Stimulated activated CD4-positive, alpha-beta T cell treated with anti-CD3 and anti-CD28 coated beads, Interleukin-15, amount 100 ng/mL, for 48 hours (primary cell): ENCODE results near the gene KRTAP4-8.
"Not testable (repeated sequence)": the region's sequence is repeated elsewhere in the genome, so short reads cannot be mapped to it uniquely, and the experiment has no call there.

Experiments
- DNase-seq, 2 donors: peaks; one replicate each; pipeline ENCODE4 v3.0.0-alpha.2; 2020; ENCODE audit warnings: low read depth in 2 of 2

KRTAP4-8 gene

DNA sequence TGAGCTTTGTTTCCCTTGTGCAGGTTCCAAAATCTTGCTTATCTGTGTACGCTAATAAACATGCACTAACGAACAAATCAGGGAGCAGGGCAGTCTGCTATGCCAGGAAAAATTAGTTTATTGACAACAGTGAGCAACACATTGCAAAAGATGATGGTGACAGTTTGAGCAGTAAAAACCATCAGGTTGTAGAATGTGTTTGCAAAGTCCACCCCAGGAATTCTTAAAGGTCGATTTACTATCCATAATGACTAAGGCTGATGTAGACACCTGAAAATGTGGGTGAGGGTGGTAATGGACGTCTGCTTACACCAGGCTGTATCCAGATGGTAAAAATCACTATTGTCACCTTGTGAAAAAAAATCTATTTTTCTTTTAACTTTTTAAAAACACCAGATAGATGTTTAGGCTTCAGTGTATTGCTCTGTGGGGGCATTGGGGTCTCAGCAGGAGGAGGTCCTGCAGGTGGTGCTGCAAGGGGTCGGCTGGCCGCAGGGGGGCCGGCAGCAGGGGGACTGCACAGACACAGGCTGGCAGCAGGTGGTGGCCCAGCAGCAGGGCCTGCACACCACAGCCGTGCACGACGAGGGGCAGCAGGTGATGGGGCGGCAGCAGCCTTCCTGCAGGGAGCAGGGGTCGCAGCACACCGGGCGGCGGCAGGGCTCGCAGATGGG is 32.8 kb downstream of the KRTAP4-8 start:
- not testable (repeated sequence) for DNase-seq

DNA sequence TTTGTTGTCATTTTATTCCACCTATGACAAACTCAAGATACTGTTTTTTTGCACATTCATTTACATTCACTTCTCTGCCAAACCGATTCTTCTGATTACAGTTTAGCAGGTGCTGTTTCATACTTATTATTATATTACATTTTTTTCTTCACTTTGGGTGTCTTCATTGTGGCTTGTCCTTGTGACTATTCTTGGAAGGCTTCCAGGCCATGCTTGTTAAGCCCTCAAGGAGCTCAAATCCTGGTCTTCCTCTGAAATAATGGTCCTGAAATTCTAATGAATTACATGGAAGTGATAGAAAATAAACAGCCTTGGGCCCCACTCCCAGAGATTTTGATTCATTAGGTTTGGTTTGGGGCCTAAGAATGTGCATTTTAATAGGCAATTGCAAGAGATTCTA is 33.6 kb downstream of the KRTAP4-8 start:
- DNase-seq, result no peak

DNA sequence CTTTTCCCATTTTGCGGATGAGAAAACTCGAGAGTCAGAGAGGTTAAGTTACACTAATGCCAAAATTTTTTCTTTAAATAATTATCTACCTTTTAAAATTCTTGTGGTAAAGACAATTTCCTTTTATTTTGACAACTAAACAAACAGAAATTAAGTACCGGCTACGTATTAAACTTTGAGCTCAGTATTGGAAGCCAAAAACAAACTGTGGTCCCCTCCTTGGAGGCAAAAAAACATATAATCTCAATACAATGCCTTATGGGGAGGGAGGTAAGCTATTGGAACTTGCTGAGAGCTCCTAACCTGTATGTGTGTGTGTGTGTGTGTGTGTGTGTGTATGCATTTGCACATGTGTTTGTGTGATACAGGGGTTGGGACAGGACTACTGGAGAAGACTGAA is 34.5 kb downstream of the KRTAP4-8 start:
- DNase-seq, result no peak

DNA sequence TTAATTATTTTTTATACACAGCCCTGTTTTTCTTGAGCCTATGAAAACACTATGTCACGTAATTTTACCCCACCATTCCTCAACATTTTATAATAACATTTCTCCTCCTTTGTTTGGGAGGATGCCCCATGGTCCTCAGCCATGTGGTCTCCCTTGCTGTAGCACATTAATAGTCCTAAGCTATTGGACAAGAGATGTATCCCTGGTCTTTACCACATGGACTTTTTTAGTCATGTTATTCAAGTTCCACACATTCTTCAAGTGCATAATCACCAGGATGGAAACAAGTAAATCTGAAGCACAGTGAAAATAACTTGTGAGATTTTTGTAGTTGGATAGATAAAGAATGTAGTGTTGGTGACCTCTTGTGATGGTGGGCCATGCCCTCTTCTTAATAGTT is 36.0 kb downstream of the KRTAP4-8 start:
- no peak for DNase-seq

DNA sequence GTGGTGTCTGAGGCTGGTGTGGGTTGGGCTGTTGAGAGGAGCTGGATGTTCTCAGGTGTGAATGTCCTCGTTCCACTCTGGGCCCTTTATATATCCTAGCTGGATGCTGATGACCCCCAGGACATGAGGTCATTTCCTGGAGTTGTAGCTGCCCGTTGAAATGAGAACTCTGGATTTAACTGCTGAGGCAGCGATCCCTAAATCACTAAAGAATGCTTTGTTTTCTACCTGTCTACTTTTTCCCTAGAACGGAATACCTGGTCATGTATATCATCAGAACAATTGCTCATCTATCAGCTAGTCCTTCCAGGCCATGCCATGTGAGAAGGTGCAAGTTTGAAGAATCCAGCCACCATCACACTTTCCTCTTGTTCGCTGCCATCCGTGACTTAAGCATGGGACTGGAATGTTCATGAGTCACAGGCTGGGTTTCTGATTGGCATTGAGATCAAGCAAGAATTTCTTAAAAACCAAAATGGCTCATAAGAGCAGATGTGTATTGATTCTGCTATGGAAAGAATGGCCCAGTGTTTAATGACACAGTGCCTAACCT is 37.8 kb downstream of the KRTAP4-8 start, which contains the start of gene KRTAP2-3:
TSS of gene KRTAP2-3 (minus strand) at position 63 of the 553 bp plus-strand sequence. CDS start 64 bp downstream, outside the sequence.
- no peak for DNase-seq

DNA sequence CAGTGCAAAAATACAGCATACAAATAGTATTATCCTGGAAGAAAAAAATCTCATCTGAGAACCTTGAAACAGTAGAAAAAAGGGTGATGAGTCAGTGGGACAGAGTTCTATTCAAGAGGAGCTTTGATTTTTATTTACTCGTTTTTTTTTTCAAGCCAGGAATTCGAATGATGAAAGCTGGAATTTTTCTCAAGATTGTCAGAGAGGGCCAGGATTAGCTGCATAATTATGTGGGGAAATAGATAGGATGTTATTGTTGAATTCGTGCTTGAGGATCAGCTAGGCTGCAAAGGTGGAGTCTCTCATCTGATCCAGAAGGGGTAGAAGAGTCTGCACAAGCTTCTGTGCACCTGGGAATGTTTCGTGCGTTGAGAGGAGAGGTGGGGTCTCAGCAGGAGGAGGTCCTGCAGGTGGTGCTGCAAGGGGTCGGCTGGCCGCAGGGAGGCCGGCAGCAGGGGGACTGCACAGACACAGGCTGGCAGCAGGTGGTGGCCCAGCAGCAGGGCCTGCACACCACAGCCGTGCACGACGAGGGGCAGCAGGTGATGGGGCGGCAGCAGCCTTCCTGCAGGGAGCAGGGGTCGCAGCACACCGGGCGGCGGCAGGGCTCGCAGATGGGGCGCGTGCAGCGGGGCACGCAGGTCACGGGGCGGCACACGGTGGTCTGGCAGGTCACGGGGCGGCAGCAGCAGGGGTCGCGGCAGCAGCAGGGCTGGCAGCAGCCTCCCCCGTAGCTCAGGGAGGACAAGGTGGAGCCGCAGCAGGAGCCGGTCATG is 38.5 kb downstream of the KRTAP4-8 start:
- DNase-seq, result not testable (repeated sequence)

DNA sequence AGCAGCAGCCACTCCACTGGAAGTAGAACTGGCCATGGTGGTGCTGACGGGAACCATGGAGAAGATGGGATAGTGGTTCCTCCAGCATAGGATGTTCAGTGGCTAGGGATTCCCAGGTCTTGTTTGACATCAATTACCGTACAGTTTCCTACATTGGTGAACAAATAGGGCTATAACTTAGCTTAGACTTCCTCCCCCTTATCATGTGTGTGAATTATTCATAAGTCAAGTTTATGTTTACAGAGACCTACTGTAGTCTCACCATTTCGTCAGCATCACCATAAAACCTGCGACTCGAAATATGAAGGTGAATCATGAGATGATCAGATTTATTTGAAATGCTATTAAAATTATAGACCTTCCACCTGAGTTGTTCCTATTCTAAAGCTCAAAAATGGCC is 39.2 kb downstream of the KRTAP4-8 start:
- no peak for DNase-seq

DNA sequence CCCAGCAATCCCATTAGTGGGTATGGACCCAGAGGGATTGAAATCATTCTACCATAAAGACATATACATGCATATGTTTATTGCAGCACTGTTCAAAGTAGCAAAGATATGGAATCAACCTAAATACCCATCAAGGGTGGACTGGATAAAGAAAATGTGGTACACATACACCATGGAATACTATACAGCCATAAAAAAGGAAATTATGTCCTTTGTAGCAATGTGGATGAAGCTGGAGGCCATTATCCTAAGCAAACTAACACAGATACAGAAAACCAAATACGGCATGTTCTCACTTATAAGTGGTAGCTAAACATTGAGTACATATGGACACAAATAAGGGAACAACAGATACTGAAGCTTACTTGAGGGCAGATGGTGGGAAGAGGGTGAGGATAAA is 40.4 kb downstream of the KRTAP4-8 start:
- DNase-seq, result no peak

DNA sequence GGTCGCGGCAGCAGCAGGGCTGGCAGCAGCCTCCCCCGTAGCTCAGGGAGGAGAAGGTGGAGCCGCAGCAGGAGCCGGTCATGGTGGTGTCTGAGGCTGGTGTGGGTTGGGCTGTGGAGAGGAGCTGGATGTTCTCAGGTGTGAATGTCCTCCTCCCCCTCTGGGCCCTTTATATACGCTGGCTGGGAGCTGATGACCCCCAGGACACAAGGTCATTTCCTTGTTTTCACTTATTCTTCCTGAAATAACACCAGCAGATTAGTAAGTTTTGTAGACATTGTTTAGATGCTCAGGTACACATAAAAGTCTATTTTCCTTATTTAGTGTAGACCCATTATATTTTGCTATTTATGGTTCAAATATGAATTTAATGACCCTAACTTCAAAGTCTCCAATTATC is 42.8 kb downstream of the KRTAP4-8 start, which contains the start of gene KRTAP2-2:
TSS of gene KRTAP2-2 (minus strand) at position 101 of the 400 bp plus-strand sequence. CDS start at position 82, 19 bp downstream.
- not testable (repeated sequence) for DNase-seq

DNA sequence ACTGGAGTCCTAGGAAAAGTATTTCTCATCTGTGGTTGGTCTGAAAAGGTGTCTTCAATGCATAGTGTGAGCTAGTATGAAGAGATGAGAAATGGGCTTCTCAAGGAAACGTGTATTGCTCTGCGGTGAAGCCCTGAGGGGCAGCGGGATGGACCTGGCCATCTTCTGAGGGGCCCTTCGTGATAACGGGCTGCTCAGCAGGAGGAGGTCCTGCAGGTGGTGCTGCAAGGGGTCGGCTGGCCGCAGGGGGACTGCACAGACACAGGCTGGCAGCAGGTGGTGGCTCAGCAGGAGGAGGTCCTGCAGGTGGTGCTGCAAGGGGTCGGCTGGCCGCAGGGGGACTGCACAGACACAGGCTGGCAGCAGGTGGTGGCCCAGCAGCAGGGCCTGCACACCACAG is 43.4 kb downstream of the KRTAP4-8 start:
- not testable (repeated sequence) for DNase-seq

DNA sequence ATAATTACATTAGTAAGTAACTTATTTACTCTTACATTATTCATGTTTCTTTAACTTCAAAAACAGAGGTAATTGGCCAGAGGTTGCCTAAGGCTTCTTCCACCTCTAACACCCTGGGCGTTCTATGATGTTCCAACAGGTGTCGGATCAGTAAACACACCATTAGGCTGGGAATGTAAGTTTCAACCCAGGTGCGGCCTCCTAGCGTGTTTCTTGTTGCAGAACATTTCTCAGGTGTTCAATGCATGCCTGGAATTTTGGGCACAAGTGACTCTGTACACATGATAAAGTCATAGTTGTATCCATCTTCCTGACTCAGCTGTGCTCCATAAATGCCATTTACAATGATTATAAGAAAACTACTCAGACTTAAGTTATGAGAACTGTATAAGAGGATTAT is 43.9 kb downstream of the KRTAP4-8 start:
- DNase-seq, result no peak

DNA sequence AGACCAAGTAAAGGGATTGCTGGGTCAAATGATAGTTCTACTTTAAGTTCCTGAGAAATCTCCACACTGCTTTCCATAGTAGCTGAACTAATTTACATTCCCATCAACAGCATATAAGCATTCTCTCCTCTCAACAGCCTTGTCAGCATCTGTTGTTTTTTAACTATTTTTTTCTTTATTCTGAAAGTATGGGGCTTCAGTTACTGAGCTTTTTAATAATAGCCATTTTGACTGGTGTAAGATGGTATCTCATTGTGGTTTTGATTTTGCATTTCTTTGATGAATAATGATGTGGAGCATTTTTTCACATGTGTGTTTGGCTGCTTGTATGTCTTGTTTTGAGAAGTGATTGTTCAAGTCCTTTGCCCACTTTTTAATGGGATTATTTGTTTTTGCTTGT is 45.4 kb downstream of the KRTAP4-8 start:
- no peak for DNase-seq

DNA sequence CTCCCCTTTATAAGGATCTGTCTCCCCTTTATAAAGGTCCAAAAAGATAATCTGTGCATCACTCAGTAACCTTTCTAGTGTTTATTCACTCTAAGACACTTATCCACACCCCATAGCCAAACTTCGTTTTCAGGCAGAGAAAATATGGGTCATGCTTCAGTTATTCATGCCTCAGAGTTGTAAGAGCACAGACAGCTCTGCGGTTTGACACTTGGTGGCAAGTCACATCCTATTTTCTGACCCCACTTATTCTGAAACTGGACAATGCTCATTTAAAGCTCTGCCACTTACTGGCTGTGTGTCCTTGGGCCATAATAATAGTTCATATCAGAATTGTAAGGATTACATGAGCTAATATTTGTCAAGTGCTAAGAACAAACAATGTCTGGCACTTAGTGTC is 48.8 kb downstream of the KRTAP4-8 start:
- no peak for DNase-seq

DNA sequence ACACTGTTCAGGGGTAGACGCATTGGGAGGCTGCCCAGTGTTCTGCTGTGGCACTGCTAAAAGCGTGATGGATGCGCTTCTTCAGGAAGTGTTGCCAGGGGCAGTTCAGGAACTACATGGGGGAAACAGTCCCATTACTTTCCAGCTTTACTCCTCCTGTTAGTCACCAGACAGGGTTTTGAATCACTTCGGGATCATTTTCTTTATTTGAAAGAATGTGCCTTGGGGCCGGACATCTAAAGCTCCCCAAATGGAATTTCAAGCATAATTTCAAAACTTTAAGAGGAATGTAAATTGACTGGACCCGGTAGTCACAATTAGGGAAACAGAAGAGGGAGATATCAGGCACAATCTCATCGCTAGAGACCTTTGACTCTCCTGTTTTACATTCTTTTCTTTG is 49.5 kb downstream of the KRTAP4-8 start:
- no peak for DNase-seq
